Activated CD4-positive, alpha-beta T cell treated with anti-CD3 and anti-CD28 coated beads, Interleukin-2, amount 10 ng/mL, durations not matched to agents 24 days and 14 days (primary cell): ENCODE measurements around the gene FEZF2. TPM values are rescaled to one million over a fixed set of nuclear protein-coding genes. Genes with fewer than 3 reads are reported as not detected.
A peak's percentile ranks its signal among the peaks of the same experiment; 100 is the strongest.

Source experiments
- DNase-seq: peaks from one replicate; pipeline ENCODE4 v3.0.0; 2022
- H3K27ac Mint-ChIP-seq: one replicate; pipeline ENCODE4 v1.8.0; 2022; ENCODE audit warnings: mild to moderate bottlenecking, mixed read lengths
- H3K27me3 Mint-ChIP-seq: one replicate; pipeline ENCODE4 v1.8.0; 2022; ENCODE audit warnings: mixed read lengths
- H3K36me3 Mint-ChIP-seq: one replicate; pipeline ENCODE4 v1.8.0; 2022; ENCODE audit warnings: low read depth, mild to moderate bottlenecking, mixed read lengths
- H3K4me1 Mint-ChIP-seq: one replicate; pipeline ENCODE4 v1.8.0; 2021; ENCODE audit warnings: mixed read lengths
- H3K4me3 Mint-ChIP-seq: one replicate; pipeline ENCODE4 v1.8.0; 2022; ENCODE audit warnings: mild to moderate bottlenecking, moderate library complexity, mixed read lengths
- H3K9me3 Mint-ChIP-seq: one replicate; pipeline ENCODE4 v1.8.0; 2021; ENCODE audit warnings: mixed read lengths
- intact Hi-C: fragments of 100-400 bp; cut with micrococcal nuclease; formaldehyde crosslinking; loops from one replicate; pipeline ENCODE4 v1.15.1; 2023
- total RNA-seq: library from RNA; stranded (reverse); gene quantifications from 2 replicates; pipeline ENCODE4 v1.2.3, GENCODE V29; 2022

FEZF2 gene
- total RNA-seq, 1 donor from 2014 or later: not detected

DNA sequence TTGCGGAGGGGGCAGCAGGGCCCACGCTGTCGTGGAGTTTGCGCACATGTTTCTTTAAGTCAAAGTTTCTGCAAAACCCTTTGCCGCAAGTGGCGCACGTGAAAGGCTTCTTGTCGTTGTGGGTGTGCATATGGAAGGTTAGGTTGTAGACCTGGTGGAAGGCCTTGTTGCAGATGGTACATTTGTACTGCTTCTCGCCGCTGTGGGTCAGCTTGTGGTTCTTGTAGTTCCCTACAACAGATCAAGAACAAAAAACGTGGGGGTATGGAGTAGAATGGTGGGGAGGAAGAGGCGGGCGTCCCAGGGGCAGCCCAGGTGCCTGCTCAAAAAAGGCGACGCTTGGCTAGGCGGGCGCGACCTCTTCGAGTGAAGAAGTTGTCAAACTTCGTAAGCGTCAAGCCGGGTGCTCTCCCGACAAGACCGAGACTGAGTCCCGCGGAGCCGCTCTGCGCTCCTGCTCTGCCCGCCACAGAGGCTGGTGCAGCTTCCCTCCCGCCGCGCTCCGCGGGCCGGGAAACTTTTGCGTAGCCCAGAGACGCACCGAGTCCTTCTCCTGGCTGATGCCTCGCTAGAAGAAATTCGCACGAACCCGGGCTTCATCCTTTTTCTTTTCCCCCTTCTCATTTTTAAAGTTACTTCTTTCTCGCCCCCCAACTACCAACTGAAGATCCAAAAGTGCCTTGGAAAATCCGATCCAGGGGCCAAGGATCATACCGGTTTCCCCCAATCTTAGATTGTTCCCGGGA is 3.1 kb downstream of the FEZF2 start:
- Mint-ChIP-seq H3K27me3 (peaks cover 82% of the 10 kb centered on the region), H3K4me1 (no peaks in the 10 kb centered on the region), H3K4me3 (no peak overlapping the region), H3K9me3 (peaks cover 22% of the 10 kb centered on the region), H3K27ac (no peak overlapping the region), H3K36me3 (no peaks in the 10 kb centered on the region)
- DNase-seq: peak; percentile 59
- intact Hi-C loops: loop anchor here (10.0 kb wide), 2 partner anchors 505 to 805 kb away; partner anchors contain the start of genes CADPS and PTPRG

DNA sequence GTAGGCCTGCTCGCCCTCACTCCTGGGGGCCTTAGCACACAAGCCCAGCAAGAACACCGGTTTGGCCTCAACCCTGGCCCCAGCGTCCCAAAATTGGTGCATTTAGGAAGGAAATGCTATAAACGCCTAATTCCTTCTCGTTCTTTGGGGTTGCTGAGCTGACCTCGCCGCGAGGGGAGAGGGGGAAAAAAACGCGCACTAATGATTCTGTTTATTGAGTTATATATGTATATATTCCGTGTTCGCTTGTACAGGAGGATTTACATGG is 3.9 kb downstream of the FEZF2 start:
- no peak overlapping the region for H3K4me3 Mint-ChIP-seq
- H3K27ac Mint-ChIP-seq: peak overlapping the region; percentile 34
- H3K4me1 Mint-ChIP-seq: no peaks in the 10 kb centered on the region
- peaks cover 25% of the 10 kb centered on the region for H3K9me3 Mint-ChIP-seq
- intact Hi-C loops: no loop called here
- H3K27me3 Mint-ChIP-seq: peaks cover 76% of the 10 kb centered on the region
- DNase-seq: no peak
- H3K36me3 Mint-ChIP-seq: no peaks in the 10 kb centered on the region

GRCh38 chr3:62368705-62369475 is 4.5 kb downstream of the FEZF2 start:
- no peak overlapping the region for H3K27ac Mint-ChIP-seq
- peaks cover 25% of the 10 kb centered on the region for H3K9me3 Mint-ChIP-seq
- no peaks in the 10 kb centered on the region for H3K4me1 Mint-ChIP-seq
- no peak for DNase-seq
- no peak overlapping the region for H3K4me3 Mint-ChIP-seq
- peaks cover 71% of the 10 kb centered on the region for H3K27me3 Mint-ChIP-seq
- no peaks in the 10 kb centered on the region for H3K36me3 Mint-ChIP-seq
- intact Hi-C loops: no loop called here

GRCh38 chr3:62368290-62368704 is 5.1 kb downstream of the FEZF2 start:
- no peak for DNase-seq
- Mint-ChIP-seq H3K9me3 (peaks cover 25% of the 10 kb centered on the region), H3K27me3 (peaks cover 67% of the 10 kb centered on the region), H3K4me1 (no peaks in the 10 kb centered on the region), H3K27ac (no peak overlapping the region), H3K36me3 (no peaks in the 10 kb centered on the region), H3K4me3 (no peak overlapping the region)
- intact Hi-C loops: no loop called here

DNA sequence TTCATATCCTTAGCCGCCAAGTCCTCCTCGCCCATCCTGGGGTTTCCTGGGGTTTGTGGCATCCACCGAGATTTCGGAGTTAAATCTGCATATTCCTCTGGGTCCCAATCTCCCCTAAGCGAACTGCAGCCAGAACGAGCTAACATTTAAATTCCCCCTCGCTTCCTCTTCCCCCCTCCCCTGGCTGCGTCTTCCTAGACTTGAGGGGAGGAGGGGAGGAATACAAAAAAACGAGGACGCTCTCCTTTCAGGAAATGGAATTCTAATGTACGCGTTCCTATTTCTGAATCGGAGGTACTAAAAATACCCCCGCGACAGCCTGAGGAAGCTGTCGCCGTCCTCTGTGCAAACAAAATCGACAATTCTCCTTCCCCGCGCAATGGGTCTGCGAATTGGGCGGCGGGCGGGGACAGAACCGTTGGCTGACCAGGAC is 5.6 kb downstream of the FEZF2 start:
- no peak for DNase-seq
- no peaks in the 10 kb centered on the region for H3K36me3 Mint-ChIP-seq
- intact Hi-C loops: no loop called here
- peaks cover 25% of the 10 kb centered on the region for H3K9me3 Mint-ChIP-seq
- no peak overlapping the region for H3K27ac Mint-ChIP-seq
- H3K4me1 Mint-ChIP-seq: no peaks in the 10 kb centered on the region
- H3K27me3 Mint-ChIP-seq: peaks cover 64% of the 10 kb centered on the region
- H3K4me3 Mint-ChIP-seq: no peak overlapping the region

- no peaks in the 10 kb centered on the region for H3K36me3 Mint-ChIP-seq
- no peak for DNase-seq
- H3K4me3 Mint-ChIP-seq: no peak overlapping the region
- no peaks in the 10 kb centered on the region for H3K4me1 Mint-ChIP-seq
- H3K27ac Mint-ChIP-seq: no peak overlapping the region
- intact Hi-C loops: no loop called here
- H3K27me3 Mint-ChIP-seq: peaks cover 55% of the 10 kb centered on the region
- H3K9me3 Mint-ChIP-seq: peaks cover 22% of the 10 kb centered on the region
These were observed 7.2 kb downstream of the FEZF2 start for GRCh38 chr3:62366126-62366484.

DNA sequence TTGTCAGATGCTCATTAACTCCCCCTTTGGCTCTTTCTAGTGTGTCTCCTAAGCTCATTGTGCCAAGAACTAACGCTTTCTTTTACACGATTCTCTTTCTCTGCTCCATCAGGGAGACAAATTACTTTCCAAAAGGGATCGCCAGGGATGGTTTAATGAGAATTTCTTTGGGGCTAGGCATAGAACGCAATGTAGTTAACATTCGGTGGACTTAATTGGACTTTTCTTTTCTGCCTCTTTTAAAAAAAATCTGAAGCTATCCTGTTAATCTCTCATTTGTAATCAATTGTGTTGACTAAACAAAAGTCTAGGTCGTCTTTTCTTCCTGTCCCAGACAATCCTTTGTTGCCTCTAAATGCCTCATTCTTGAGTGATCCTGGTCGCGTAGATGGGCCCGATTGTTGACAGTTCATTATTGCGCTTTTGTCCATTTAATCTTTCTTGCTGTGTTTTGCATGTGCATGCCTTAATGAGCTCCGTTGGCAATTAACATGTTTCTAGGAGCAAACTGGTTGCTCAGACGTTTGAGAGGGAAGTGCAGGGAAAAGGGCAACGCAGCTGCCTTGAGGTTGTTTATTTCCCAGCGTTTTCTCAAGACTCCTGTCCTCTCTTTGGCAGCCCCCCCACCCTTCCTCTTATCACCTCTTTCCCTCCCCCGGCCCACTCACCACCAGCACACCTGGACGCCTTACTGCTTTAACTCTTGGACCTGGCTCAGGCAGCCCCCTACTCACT is 7.8 kb downstream of the FEZF2 start:
- Mint-ChIP-seq H3K4me3 (no peak overlapping the region), H3K27me3 (peaks cover 50% of the 10 kb centered on the region), H3K4me1 (no peaks in the 10 kb centered on the region), H3K36me3 (no peaks in the 10 kb centered on the region), H3K27ac (no peak overlapping the region), H3K9me3 (peaks cover 19% of the 10 kb centered on the region)
- DNase-seq: no peak
- intact Hi-C loops: no loop called here

GRCh38 chr3:62364191-62364590 is 9.2 kb downstream of the FEZF2 start:
- no peak for DNase-seq
- Mint-ChIP-seq H3K36me3 (no peaks in the 10 kb centered on the region), H3K4me3 (no peak overlapping the region), H3K9me3 (peaks cover 14% of the 10 kb centered on the region), H3K4me1 (no peaks in the 10 kb centered on the region), H3K27ac (no peak overlapping the region), H3K27me3 (peaks cover 37% of the 10 kb centered on the region)
- intact Hi-C loops: no loop called here

GRCh38 chr3:62363275-62363674 is 10.1 kb downstream of the FEZF2 start:
- Mint-ChIP-seq H3K9me3 (peaks cover 14% of the 10 kb centered on the region), H3K36me3 (no peaks in the 10 kb centered on the region), H3K27me3 (peaks cover 30% of the 10 kb centered on the region), H3K27ac (no peak overlapping the region), H3K4me3 (no peak overlapping the region), H3K4me1 (no peaks in the 10 kb centered on the region)
- intact Hi-C loops: no loop called here
- DNase-seq: no peak

GRCh38 chr3:62361824-62362223 is 11.5 kb downstream of the FEZF2 start:
- Mint-ChIP-seq H3K9me3 (peaks cover 14% of the 10 kb centered on the region), H3K4me1 (no peaks in the 10 kb centered on the region), H3K4me3 (no peak overlapping the region), H3K27me3 (peaks cover 16% of the 10 kb centered on the region), H3K36me3 (no peaks in the 10 kb centered on the region), H3K27ac (no peak overlapping the region)
- intact Hi-C loops: no loop called here
- no peak for DNase-seq

DNA sequence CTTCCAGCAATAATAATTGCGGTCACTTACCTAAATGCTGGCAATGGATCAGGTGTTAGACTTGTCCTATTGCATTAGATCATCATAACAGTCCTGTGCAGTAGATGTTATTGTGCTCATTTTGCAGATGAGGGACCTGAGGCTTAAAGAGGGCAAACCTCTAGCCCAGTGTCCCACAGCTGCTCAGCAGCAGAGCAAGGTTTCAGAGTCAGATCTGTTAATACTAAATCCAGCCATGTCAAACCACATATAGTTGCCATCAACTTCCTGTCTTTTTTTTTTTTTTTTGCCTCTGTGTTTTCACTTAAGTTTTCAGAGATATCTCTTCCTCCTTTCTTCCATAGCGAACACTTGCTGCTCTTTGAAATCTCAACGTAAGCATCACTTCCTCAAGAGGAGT is 12.1 kb downstream of the FEZF2 start:
- Mint-ChIP-seq H3K27ac (no peak overlapping the region), H3K4me1 (no peaks in the 10 kb centered on the region), H3K36me3 (no peaks in the 10 kb centered on the region), H3K27me3 (peaks cover 11% of the 10 kb centered on the region), H3K4me3 (no peak overlapping the region), H3K9me3 (peaks cover 14% of the 10 kb centered on the region)
- intact Hi-C loops: no loop called here
- DNase-seq: no peak

DNA sequence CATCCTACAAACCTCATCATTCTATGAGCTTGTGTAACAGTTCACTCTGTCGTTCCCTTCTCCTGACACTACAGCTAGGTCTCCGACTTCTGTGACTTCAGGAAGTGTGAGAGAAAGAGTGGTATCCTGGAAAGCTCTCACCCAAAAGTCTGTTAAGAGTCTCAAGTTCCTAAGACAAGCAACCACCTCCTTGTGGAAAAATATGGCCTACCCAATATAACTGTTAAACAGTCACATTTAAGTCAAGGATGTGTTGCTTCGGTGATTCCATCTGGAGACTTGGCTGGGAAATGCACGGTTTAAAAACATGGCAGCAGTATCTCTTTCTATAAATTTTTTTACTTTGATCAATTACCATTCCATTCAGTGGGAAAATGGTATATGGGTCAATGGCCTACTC is 13.8 kb downstream of the FEZF2 start:
- intact Hi-C loops: no loop called here
- no peak for DNase-seq
- Mint-ChIP-seq H3K36me3 (no peaks in the 10 kb centered on the region), H3K4me1 (no peaks in the 10 kb centered on the region), H3K4me3 (no peak overlapping the region), H3K27me3 (no peaks in the 10 kb centered on the region), H3K27ac (no peak overlapping the region), H3K9me3 (peaks cover 4% of the 10 kb centered on the region)

GRCh38 chr3:62356356-62356755 is 17.0 kb downstream of the FEZF2 start:
- Mint-ChIP-seq H3K27ac (no peak overlapping the region), H3K27me3 (no peaks in the 10 kb centered on the region), H3K4me3 (no peak overlapping the region), H3K9me3 (peaks cover 4% of the 10 kb centered on the region), H3K4me1 (no peaks in the 10 kb centered on the region), H3K36me3 (no peaks in the 10 kb centered on the region)
- DNase-seq: no peak
- intact Hi-C loops: no loop called here

- intact Hi-C loops: no loop called here
- no peaks in the 10 kb centered on the region for H3K27me3 Mint-ChIP-seq
- H3K4me3 Mint-ChIP-seq: no peak overlapping the region
- DNase-seq: no peak
- no peaks in the 10 kb centered on the region for H3K36me3 Mint-ChIP-seq
- H3K9me3 Mint-ChIP-seq: no peaks in the 10 kb centered on the region
- no peaks in the 10 kb centered on the region for H3K4me1 Mint-ChIP-seq
- H3K27ac Mint-ChIP-seq: no peak overlapping the region
These were observed 17.6 kb downstream of the FEZF2 start for GRCh38 chr3:62355703-62356102.
